Vagina (tissue), 2 donors: ENCODE measurements around the gene STEAP3. TPM values are rescaled to one million over a fixed set of nuclear protein-coding genes. Genes with fewer than 3 reads are reported as not detected.

Experiments used
- DNase-seq, 2 donors: peaks; one replicate each; pipeline ENCODE4 v3.0.0-alpha.2; 2017; ENCODE audit errors: extremely low spot score in 2 of 2
- H3K27ac ChIP-seq: fragments of 200-600 bp; sonication (generic); one replicate; pipeline ENCODE4 v1.5.1; 2019
- H3K27me3 ChIP-seq: fragments of 200-600 bp; sonication (generic); one replicate; pipeline ENCODE4 v1.5.1; 2019
- H3K36me3 ChIP-seq, 2 donors: fragments of 200-600 bp; sonication (generic); one replicate each; pipeline ENCODE4 v1.5.1; 2017 to 2019
- H3K4me1 ChIP-seq: fragments of 200-600 bp; sonication (generic); one replicate; pipeline ENCODE4 v1.5.1; 2019
- H3K4me3 ChIP-seq, 2 donors: fragments of 200-600 bp; sonication (generic); 1 replicate in 1 of 2; 2 replicates in 1 of 2; pipeline ENCODE4 v1.5.1; 2016 to 2019
- H3K9me3 ChIP-seq: fragments of 200-600 bp; sonication (generic); one replicate; pipeline ENCODE4 v1.5.1; 2019
- CTCF ChIP-seq, 3 experiments: fragments of 450-650 bp in 2 of 3; fragments of 200-600 bp in 1 of 3; sonication (generic) in 1 of 3; IDR thresholded peaks; one replicate each; pipeline ENCODE4 v1.5.1; 2017 to 2019; ENCODE audit warnings: antibody characterized with exemption in 3 of 3, mild to moderate bottlenecking in 2 of 3, moderate library complexity in 2 of 3
- POLR2A ChIP-seq, 2 donors: fragments of 450-650 bp; IDR thresholded peaks; one replicate each; pipeline ENCODE4 v1.6.1; 2017; ENCODE audit warnings: antibody characterized with exemption in 2 of 2, mild to moderate bottlenecking in 2 of 2, moderate library complexity in 2 of 2
- POLR2AphosphoS5 ChIP-seq, 2 donors: sonication (generic); formaldehyde crosslinking; IDR thresholded peaks; one replicate each; pipeline ENCODE4 v1.9.0; 2017; ENCODE audit warnings: antibody characterized with exemption in 2 of 2, mild to moderate bottlenecking in 2 of 2, low read depth in 1 of 2; ENCODE audit not compliant: insufficient read depth in 1 of 2
- intact Hi-C: fragments of 100-400 bp; cut with DNase I; formaldehyde crosslinking; loops from one replicate; pipeline ENCODE4 v1.15.1; 2023
- total RNA-seq: library from RNA; depleted of rRNA; stranded (reverse); fragments of >200 nt; gene quantifications from one replicate; pipeline ENCODE4 v1.2.3, GENCODE V29; 2016

Gene STEAP3
- total RNA-seq, 1 donor from 2014 or later = 22.1 TPM

- Histone ChIP-seq H3K4me1 (no peaks in the 10 kb centered on the region), H3K9me3 (no peaks in the 10 kb centered on the region), H3K27ac (no peak overlapping the region), H3K4me3 (no peak overlapping the region), H3K27me3 (no peaks in the 10 kb centered on the region), H3K36me3 (no peaks in the 10 kb centered on the region)
- intact Hi-C loops = no loop called here
- TF ChIP-seq POLR2AphosphoS5 (IDR thresholded peaks at IDR 0.05; ENCODE audit: insufficient read depth in 1 of 2, low read depth in 1 of 2) (no peak), CTCF (IDR thresholded peaks at IDR 0.05) (no peak), POLR2A (IDR thresholded peaks at IDR 0.05) (no peak)
- no peak for DNase-seq
Observed at GRCh38 chr2:119233326-119234020, 9.8 kb downstream of the STEAP3 start.

GRCh38 chr2:119234021-119235019 lies 10.7 kb downstream of the STEAP3 start:
- no peaks in the 10 kb centered on the region for H3K4me1 ChIP-seq
- H3K36me3 ChIP-seq = no peaks in the 10 kb centered on the region
- H3K4me3 ChIP-seq = no peak overlapping the region
- no peaks in the 10 kb centered on the region for H3K9me3 ChIP-seq
- no peak for TF ChIP-seq POLR2A (IDR thresholded peaks at IDR 0.05)
- TF ChIP-seq POLR2AphosphoS5 (IDR thresholded peaks at IDR 0.05; ENCODE audit: insufficient read depth in 1 of 2, low read depth in 1 of 2) = no peak
- TF ChIP-seq CTCF (IDR thresholded peaks at IDR 0.05) = no peak
- intact Hi-C loops = no loop called here
- H3K27ac ChIP-seq = no peak overlapping the region
- H3K27me3 ChIP-seq = no peaks in the 10 kb centered on the region
- DNase-seq = no peak

- peaks cover 13% of the 10 kb centered on the region for H3K4me1 ChIP-seq
- no peaks in the 10 kb centered on the region for H3K9me3 ChIP-seq
- H3K27me3 ChIP-seq = no peaks in the 10 kb centered on the region
- no peak overlapping the region for H3K4me3 ChIP-seq
- no peaks in the 10 kb centered on the region for H3K36me3 ChIP-seq
- TF ChIP-seq CTCF (IDR thresholded peaks at IDR 0.05) (no peak), POLR2AphosphoS5 (IDR thresholded peaks at IDR 0.05; ENCODE audit: insufficient read depth in 1 of 2, low read depth in 1 of 2) (no peak), POLR2A (IDR thresholded peaks at IDR 0.05) (no peak)
- no peak overlapping the region for H3K27ac ChIP-seq
- DNase-seq = no peak
- intact Hi-C loops = no loop called here
Observed at GRCh38 chr2:119236796-119237195, 13.2 kb downstream of the STEAP3 start.

- no peak overlapping the region for H3K4me3 ChIP-seq
- H3K27me3 ChIP-seq = no peaks in the 10 kb centered on the region
- H3K36me3 ChIP-seq = no peaks in the 10 kb centered on the region
- peaks cover 13% of the 10 kb centered on the region for H3K4me1 ChIP-seq
- DNase-seq = no peak
- intact Hi-C loops = no loop called here
- no peaks in the 10 kb centered on the region for H3K9me3 ChIP-seq
- H3K27ac ChIP-seq = no peak overlapping the region
- TF ChIP-seq CTCF (IDR thresholded peaks at IDR 0.05) (no peak), POLR2A (IDR thresholded peaks at IDR 0.05) (no peak), POLR2AphosphoS5 (IDR thresholded peaks at IDR 0.05; ENCODE audit: insufficient read depth in 1 of 2, low read depth in 1 of 2) (no peak)
Observed at GRCh38 chr2:119240311-119241204, 16.9 kb downstream of the STEAP3 start.
